ENCODE results near the gene PAQR3.
A peak's percentile ranks its signal among the peaks of the same experiment; 100 is the strongest.

PAQR3 gene

DNA sequence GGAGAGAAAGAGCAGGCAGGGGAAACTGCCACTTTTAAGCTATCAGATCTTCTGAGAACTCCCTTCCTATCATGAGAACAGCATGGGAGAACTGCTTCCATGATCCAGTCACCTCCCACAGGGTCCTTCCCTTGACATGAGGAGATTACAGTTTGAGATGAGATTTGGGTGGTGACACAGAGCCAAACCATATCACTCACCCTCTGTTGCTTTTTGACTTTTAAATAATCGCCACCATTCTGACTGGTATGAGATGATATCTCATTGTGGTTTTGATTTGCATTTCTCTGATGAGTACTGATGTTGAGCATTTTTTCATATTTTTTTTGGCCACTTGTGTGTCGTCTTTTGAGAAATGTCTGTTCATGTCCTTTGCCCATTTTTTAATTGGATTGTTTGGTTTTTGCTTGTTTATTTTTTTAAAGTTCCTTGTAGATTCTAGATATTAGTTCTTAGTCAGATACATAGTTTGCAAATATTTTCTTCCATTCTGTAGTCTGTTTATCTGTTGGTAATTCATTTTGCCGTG is 6.5 kb upstream of the PAQR3 start:
- H3K4me3 ChIP-seq (ENCODE audit: low read depth, low read length): no peak overlapping the region
- TF ChIP-seq, protein P1, sequence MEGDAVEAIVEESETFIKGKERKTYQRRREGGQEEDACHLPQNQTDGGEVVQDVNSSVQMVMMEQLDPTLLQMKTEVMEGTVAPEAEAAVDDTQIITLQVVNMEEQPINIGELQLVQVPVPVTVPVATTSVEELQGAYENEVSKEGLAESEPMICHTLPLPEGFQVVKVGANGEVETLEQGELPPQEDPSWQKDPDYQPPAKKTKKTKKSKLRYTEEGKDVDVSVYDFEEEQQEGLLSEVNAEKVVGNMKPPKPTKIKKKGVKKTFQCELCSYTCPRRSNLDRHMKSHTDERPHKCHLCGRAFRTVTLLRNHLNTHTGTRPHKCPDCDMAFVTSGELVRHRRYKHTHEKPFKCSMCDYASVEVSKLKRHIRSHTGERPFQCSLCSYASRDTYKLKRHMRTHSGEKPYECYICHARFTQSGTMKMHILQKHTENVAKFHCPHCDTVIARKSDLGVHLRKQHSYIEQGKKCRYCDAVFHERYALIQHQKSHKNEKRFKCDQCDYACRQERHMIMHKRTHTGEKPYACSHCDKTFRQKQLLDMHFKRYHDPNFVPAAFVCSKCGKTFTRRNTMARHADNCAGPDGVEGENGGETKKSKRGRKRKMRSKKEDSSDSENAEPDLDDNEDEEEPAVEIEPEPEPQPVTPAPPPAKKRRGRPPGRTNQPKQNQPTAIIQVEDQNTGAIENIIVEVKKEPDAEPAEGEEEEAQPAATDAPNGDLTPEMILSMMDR (IDR thresholded peaks at IDR 0.05; ENCODE audit: borderline replicate concordance, insufficient read depth, low read depth, low read length): no peak

DNA sequence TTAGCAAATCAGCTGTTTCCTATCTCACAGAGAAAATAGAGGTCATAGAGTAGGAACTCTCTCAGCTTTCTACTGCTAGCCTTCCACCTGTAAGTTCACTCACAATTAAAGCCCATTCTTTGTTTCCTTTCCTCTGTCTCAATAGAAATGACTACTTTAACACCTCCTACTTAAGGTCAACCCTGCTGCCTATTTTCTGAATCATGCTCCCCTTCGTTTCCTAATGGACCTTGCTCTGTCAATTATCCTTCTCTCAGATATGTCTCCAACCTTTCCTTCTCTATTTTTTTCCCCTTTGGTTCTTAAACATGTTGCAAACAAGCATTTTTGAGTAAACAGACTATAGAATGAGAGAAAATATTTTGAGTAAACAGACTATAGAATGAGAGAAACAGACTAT is 5.1 kb upstream of the PAQR3 start:
- no peak overlapping the region for H3K4me3 ChIP-seq (ENCODE audit: low read depth, low read length)
- TF ChIP-seq, protein P1 (IDR thresholded peaks at IDR 0.05; ENCODE audit: borderline replicate concordance, insufficient read depth, low read depth, low read length): no peak

DNA sequence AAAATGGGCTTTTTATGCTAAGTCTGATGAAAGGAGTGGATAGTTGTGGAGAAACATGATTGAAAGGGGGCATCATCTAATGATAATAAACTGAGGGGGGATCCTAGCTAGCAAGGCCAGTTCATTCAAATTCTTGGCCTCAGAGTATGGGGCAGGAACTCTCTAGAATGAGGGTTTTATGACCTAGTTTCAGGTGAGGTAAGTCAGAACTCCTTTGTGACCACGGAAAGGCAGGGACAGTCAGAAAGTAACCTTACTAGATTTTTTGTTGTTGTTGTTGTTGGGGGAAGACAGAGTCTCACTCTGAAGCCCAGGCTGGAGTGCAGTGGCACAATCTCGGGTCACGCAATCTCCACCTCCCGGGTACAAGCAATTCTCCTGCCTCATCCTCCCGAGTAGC is 1.5 kb upstream of the PAQR3 start:
- TF ChIP-seq, protein P1 (IDR thresholded peaks at IDR 0.05; ENCODE audit: borderline replicate concordance, insufficient read depth, low read depth, low read length): no peak
- H3K4me3 ChIP-seq (ENCODE audit: low read depth, low read length): no peak overlapping the region

DNA sequence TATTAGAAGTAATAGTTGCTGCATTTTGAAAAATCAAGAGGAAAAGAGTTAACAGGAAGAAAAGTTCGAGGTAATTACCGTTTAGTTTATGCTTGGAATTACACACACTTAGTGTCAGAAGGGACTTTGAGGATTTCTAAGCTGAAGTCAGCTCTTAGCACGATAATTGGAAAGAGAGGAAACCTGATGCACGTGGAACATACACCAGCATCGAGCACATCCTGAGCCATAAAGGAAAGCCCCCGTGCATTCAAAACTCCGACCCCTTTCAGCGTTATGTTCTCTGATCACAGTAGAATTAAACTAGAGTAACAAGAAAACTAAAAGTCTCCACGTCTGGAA is 400 bp upstream of the PAQR3 start:
- TF ChIP-seq, protein P1 (IDR thresholded peaks at IDR 0.05; ENCODE audit: borderline replicate concordance, insufficient read depth, low read depth, low read length): no peak
- H3K4me3 ChIP-seq (ENCODE audit: low read depth, low read length): peak overlapping the region; percentile 16

DNA sequence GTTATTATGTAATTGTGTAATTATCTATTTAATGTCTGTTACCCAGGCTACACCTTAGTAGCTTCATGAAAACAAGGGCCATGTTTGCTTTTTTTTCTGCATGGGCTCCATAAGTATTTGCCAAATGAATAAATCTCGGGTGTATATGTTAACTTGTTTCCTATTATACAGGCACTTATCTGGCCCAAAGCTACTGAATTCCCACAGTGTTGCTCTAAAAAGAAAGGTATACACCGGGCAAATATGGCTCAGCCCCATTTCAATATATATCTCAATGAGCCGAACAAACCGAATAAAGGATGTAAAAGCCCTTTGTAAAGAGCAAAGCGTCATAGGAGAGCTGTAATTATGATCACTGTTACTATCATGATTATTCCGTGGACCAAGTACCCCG is 767 bp downstream of the PAQR3 start:
- H3K4me3 ChIP-seq (ENCODE audit: low read depth, low read length): peak overlapping the region; percentile 81
- TF ChIP-seq, protein P1 (IDR thresholded peaks at IDR 0.05; ENCODE audit: borderline replicate concordance, insufficient read depth, low read depth, low read length): no peak

DNA sequence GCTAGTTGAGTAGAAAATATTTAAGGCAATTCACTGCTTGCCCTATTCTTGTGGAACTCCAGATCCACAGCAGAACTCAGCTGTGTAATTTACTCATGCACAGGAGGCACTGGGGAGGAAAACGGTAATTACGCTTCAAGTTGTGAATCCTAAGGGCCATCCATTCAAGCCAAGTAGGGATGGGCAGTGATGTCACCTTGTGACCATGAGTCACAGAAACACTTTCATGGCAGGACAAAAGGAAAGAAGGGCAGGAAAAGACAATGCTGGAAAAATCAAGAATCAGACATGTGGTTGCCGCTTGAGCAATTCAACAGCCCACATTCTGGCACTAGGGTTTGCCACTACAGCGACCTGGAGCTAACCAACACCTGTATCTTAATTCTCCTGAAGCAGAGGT is 1.4 kb downstream of the PAQR3 start:
- no peak overlapping the region for H3K4me3 ChIP-seq (ENCODE audit: low read depth, low read length)
- TF ChIP-seq, protein P1 (IDR thresholded peaks at IDR 0.05; ENCODE audit: borderline replicate concordance, insufficient read depth, low read depth, low read length): no peak

DNA sequence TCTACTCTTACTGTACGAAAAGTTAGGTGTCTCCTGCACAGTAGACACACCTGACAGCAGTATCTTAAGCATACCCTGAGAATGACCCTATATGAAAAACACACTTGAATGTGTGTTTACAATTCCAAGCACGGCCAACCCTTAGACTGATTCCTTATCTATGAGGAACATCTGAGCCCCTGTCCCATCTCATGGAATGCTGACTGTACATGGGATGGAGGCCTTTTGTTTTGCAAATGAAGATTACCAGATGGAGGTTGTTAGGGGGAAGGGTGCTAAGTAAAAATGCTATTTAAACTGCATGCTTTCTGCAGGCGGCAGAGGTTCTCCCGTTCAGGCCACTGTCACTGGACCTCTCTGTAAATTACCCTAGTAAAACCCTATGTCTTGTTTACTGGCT is 2.2 kb downstream of the PAQR3 start:
- H3K4me3 ChIP-seq (ENCODE audit: low read depth, low read length): no peak overlapping the region
- TF ChIP-seq, protein P1 (IDR thresholded peaks at IDR 0.05; ENCODE audit: borderline replicate concordance, insufficient read depth, low read depth, low read length): no peak

Measured in GM12875 (cell line).